ENCODE data around the gene PAX8.

Gene PAX8

DNA sequence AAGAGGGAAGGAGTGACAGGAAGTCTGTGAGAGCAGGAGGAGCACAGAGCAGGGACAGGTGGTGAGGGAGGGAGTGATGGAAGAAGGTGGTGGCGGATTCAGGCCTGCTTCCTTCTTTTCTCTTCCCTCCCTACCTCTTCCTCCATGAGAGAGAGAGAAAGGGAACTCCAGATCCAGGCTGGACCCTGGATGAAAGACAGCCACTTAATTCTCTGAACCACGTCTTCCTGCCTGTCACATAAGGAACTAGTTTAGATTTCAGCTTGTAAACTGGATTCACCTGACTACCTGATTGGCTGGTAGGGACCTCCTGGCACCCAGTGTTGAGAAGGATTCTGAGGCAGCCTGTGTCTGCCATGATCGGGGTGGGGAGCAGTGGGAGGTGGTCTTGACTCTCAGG, 48.9 kb downstream of the PAX8 start:
- H3K4me3 ChIP-seq (ENCODE audit: low read depth, low read length): no peak overlapping the region
- no peaks in the 10 kb centered on the region for H3K9me3 ChIP-seq (ENCODE audit: control insufficient read depth, insufficient read depth, low read depth, low read length)
- no peaks in the 10 kb centered on the region for H3K36me3 ChIP-seq (ENCODE audit: control insufficient read depth in 2 of 2, insufficient read depth in 1 of 2, low read length in 2 of 2)
- H3K27ac ChIP-seq (ENCODE audit: extremely low read depth, low read depth, low read length): no peak overlapping the region
- POLR2A ChIA-PET: no interaction called here
- no peak for TF ChIP-seq ZNF169 (tag by site-specific recombination; IDR thresholded peaks at IDR 0.05)
- TF ChIP-seq RBAK (tag by site-specific recombination; IDR thresholded peaks at IDR 0.05): no peak
- TF ChIP-seq ZNF175 (tag by site-specific recombination; IDR thresholded peaks at IDR 0.05): no peak
- no peak for TF ChIP-seq KLF9 (tag by site-specific recombination; IDR thresholded peaks at IDR 0.05; ENCODE audit: low read depth)
- no peak for TF ChIP-seq TRIM28 (IDR thresholded peaks at IDR 0.05; ENCODE audit: borderline replicate concordance, low read length)
- no peak for TF ChIP-seq EGR2 (tag by site-specific recombination; IDR thresholded peaks at IDR 0.05; ENCODE audit: low read depth)
- TF ChIP-seq REPIN1 (tag by site-specific recombination; IDR thresholded peaks at IDR 0.05; ENCODE audit: low read depth): no peak
- TF ChIP-seq ZNF133 (tag by site-specific recombination; IDR thresholded peaks at IDR 0.05): no peak
- TF ChIP-seq, protein P1, sequence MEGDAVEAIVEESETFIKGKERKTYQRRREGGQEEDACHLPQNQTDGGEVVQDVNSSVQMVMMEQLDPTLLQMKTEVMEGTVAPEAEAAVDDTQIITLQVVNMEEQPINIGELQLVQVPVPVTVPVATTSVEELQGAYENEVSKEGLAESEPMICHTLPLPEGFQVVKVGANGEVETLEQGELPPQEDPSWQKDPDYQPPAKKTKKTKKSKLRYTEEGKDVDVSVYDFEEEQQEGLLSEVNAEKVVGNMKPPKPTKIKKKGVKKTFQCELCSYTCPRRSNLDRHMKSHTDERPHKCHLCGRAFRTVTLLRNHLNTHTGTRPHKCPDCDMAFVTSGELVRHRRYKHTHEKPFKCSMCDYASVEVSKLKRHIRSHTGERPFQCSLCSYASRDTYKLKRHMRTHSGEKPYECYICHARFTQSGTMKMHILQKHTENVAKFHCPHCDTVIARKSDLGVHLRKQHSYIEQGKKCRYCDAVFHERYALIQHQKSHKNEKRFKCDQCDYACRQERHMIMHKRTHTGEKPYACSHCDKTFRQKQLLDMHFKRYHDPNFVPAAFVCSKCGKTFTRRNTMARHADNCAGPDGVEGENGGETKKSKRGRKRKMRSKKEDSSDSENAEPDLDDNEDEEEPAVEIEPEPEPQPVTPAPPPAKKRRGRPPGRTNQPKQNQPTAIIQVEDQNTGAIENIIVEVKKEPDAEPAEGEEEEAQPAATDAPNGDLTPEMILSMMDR (tag by site-specific recombination; IDR thresholded peaks at IDR 0.05): no peak
- no peak for TF ChIP-seq INSM2 (tag by site-specific recombination; IDR thresholded peaks at IDR 0.05)
- TF ChIP-seq, protein P2, sequence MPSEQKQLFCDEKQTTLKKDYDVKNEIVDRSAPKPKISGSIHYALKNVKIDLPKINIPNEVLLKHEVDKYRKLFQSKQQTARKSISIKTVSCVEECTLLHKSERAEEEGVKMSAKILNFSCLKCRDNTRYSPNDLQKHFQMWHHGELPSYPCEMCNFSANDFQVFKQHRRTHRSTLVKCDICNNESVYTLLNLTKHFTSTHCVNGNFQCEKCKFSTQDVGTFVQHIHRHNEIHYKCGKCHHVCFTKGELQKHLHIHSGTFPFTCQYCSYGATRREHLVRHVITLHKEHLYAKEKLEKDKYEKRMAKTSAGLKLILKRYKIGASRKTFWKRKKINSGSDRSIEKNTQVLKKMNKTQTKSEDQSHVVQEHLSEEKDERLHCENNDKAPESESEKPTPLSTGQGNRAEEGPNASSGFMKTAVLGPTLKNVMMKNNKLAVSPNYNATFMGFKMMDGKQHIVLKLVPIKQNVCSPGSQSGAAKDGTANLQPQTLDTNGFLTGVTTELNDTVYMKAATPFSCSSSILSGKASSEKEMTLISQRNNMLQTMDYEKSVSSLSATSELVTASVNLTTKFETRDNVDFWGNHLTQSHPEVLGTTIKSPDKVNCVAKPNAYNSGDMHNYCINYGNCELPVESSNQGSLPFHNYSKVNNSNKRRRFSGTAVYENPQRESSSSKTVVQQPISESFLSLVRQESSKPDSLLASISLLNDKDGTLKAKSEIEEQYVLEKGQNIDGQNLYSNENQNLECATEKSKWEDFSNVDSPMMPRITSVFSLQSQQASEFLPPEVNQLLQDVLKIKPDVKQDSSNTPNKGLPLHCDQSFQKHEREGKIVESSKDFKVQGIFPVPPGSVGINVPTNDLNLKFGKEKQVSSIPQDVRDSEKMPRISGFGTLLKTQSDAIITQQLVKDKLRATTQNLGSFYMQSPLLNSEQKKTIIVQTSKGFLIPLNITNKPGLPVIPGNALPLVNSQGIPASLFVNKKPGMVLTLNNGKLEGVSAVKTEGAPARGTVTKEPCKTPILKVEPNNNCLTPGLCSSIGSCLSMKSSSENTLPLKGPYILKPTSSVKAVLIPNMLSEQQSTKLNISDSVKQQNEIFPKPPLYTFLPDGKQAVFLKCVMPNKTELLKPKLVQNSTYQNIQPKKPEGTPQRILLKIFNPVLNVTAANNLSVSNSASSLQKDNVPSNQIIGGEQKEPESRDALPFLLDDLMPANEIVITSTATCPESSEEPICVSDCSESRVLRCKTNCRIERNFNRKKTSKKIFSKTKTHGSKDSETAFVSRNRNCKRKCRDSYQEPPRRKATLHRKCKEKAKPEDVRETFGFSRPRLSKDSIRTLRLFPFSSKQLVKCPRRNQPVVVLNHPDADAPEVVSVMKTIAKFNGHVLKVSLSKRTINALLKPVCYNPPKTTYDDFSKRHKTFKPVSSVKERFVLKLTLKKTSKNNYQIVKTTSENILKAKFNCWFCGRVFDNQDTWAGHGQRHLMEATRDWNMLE (tag by site-specific recombination; conservative IDR thresholded peaks at IDR 0.05; ENCODE audit: low read depth): no peak
- no peak for TF ChIP-seq ZXDB (tag by site-specific recombination; IDR thresholded peaks at IDR 0.05)
- TF ChIP-seq HOXC10 (CRISPR knock-in tag; IDR thresholded peaks at IDR 0.05): no peak
- TF ChIP-seq ZNF18 (tag by site-specific recombination; IDR thresholded peaks at IDR 0.05): no peak
- TF ChIP-seq MEIS1 (CRISPR knock-in tag; IDR thresholded peaks at IDR 0.05; ENCODE audit: borderline replicate concordance): no peak
- TF ChIP-seq ZSCAN16 (tag by site-specific recombination; IDR thresholded peaks at IDR 0.05): no peak
- H3K4me1 ChIP-seq (ENCODE audit: control insufficient read depth, insufficient read depth, low read length): peaks cover 8% of the 10 kb centered on the region; the same call in 1 of the 2 replicates
- CTCF ChIA-PET: interaction anchor here (0.8 to 1.3 kb wide), 3 partner anchors 10 to 91 kb away, joined by 3 to 4 read pairs (median 3); no protein-coding TSS in a partner anchor
